ENCODE measurements around the gene IFT122.
"Not testable (repeated sequence)": the region's sequence is repeated elsewhere in the genome, so short reads cannot be mapped to it uniquely, and the experiment has no call there.

The IFT122 gene

DNA sequence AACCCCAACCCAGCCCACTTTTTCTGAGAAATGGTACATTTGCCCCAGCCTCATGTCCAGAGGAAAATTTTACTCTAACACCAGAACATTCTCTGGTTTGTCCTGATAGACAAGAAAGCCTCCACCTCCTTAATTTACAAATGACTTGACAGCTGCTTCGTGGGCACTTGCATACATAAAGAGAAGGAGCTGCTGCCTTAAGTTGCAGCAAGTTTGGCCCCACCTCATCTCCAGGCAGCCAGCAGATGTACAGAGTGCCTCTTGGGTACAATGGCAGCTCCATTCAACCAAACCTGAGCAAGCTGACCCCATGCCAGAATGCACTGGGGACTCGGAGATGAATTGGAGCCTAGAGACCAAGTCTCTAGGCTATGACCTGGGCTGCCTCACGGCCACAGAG is 96.8 kb downstream of the IFT122 start:
- no peak for DNase-seq (ENCODE audit: low read depth)

DNA sequence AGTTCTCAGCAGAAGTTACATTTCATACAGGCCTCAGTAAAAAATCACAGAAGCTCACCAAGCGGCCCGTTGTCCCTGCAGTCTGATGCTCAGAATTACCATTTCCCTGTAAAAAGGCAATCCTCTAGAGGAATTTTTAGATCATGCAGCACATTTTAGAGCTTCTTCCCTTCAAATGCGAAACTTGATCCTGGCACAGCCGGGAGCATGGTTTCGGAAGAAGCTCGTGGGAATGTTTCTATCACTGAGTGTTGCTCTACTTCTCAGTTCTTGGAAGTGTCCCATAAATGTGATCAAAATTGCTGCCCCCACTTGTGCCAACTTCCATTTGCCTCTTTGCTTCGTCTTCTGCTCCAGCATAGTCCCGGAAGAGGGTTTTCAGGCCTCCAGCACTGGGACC is 99.2 kb downstream of the IFT122 start:
- no peak for DNase-seq (ENCODE audit: low read depth)

DNA sequence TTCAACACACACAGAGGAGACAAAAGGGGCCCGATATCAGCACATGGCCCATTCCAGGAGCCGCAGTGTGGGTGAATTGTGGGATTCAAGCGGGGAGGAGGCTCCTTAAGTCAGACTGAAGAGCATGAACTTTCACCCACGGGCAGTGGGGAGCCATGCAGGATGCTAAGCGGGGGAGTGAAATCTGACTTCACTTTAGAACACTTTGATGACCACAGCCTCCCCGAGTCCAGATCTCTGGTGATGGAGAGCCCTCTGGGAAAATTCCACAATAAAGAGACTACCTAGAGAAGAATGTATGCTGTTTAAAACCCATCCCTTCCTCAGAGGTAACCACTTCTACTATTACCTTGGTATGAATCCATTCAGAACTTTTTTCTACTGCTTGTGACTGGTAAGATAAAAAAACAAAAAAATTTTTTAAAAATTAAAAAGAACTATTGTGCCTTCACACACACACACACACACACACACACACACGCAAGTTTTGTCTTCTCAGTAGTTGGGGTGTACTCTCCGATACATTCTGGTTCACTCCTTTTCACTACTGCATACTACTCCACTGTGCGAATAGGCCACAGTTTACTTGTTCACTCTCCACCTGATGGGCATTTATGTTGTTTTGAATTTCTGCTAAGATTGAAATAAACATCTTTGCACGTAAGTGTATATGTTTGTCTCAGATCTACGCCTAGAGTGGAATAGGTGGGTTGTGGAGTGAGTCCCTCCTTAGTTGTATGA is 100.9 kb downstream of the IFT122 start:
- DNase-seq (ENCODE audit: low read depth), result no peak

DNA sequence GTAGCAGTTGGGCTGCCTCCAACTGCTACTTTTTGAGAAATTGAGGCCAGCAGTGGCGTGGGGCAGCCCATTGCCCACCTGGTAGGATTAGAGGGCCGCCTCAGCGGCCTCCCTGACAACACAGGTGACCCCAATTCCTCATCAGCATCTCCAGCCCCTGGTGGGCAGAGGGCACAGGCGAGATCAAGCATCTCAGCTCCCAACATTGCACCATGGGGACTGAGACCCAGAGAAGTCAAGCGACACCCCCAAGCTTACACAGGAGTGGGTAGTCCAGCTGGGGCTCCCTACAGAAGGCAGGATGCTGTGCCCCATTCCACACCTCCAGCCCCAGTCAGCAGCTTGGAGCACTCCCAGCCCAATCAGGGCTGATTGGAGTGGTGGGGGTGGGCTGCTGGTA is 102.7 kb downstream of the IFT122 start:
- DNase-seq (ENCODE audit: low read depth), result no peak

DNA sequence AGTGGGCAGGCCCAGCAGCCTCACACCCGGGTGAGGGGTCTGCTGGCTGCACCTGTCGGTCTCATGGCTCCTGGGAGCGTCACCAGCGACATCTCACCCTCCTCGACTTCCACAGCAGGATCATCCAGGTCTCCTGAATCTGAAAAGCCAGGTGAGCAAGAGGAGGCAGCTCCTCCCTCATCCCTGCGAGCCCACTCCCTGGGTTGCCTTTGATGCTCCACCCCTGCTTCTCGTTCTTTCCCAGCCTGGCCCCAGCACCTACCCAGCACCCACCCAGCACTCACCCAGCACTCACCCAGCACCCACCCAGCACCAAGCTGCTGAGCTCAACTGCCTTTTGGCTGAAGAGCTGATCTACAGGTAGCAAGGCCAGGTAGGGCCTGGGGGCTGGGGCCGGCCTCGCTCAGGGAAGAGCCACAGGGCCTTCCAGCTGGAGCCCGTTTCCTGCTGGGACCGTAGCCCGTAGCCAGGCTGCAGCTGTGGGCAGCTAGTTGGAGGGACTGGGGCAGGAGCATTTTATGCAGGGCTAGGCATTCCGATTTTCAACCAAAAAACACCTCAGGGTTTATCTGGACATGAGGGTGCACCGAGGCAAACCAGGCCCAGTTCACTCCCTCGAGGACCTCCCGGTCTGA is 103.2 kb downstream of the IFT122 start, which contains the start of gene H1-8:
TSS of gene H1-8 (plus strand) at position 20 of the 635 bp plus-strand sequence. CDS start at position 64, 44 bp downstream.
- DNase-seq (ENCODE audit: low read depth), result no peak

DNA sequence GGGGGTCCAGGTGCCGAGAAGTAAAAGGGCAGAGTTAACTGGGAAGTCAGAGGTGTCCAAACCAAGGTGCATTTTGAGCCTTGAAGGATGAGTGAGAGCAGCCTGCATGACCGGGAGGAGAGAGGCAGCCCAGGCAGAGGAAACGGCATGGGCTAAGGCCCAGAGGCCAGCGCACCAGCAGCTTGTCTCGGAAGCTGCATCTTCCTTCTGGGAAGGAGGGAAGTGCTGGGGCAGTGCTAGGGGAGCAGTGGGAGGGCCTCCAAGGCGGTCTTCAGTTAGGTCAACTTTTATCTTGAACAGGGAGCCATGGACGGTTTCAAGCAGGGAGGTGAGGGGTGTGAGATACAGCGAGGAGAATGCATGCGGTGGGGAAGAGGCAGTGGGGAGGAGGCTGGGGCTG is 104.0 kb downstream of the IFT122 start:
- DNase-seq (ENCODE audit: low read depth), result no peak

DNA sequence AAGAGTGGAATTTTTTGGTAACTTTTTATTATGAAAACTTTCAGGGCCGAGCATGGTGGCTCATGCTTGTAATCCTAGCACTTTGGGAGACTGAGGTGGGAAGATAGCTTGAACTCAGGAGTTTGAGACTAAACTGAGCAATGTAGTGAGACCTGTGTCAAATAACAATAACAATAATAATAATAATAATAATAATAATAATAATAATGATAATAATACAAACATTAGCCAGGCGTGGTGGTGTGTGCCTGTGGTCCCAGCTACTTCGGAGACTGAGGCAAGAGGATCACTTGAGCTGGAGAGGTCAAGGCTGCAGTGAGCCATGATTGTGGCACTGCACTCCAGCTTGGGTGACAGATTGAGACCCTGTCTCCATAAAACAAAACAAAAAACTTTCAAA is 105.9 kb downstream of the IFT122 start:
- DNase-seq (ENCODE audit: low read depth), result not testable (repeated sequence)

DNA sequence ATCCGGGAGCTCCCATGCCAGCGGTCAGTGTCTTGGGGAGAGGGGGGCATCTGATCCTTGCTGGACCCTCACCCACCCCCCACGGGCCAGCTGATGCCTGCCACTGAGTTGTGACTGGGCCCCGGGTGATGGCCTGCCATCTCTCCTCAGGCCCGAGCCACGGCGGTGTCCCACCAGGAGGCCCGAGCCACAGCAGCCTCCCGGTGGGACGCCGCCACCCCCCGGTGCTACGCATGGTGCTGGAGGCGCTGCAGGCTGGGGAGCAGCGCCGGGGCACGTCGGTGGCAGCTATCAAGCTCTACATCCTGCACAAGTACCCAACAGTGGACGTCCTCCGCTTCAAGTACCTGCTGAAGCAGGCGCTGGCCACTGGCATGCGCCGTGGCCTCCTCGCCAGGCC is 107.2 kb downstream of the IFT122 start:
- DNase-seq (ENCODE audit: low read depth), result no peak

DNA sequence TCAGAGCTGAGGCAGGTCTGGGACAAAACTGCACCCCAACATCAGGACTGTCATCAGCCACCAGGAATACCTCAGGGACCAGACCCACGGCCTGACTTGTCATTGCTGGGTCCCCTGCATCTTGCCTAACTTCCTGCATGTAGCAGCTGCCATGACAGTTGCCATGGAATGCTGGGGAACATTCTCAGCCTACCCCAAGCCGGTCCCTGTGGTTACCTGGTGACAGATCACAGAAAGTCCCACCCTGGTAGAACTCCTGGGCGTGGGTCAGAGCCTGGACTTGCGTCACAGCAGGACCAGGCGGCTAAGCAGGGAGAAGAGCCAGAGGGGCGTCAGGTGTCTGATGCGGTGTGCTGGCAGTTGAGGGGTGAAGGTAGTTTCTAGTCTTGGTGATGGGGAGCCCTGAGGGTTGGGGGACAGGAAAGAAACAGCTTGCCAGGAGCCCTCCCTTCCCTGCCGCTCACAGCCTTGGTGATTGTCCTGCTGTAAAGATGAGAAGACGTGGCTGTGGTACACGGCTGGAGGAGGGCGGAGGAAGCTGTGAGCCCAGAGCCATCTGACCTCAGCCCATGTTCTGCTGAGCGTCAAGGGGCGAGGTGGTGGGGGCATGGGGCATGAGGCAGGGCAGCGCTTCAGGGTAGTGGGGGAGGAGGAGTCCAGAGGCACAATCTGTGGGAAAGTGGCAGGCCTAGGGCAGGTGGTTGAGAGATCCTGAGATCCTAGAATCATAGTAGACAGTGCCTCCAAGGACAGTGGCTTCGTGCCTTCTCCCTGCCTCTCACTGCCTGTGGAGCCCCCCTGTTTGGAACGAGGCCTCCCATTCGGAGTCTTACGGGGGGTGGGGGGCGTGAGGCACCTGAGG is 108.3 kb downstream of the IFT122 start:
- DNase-seq (ENCODE audit: low read depth), result no peak

DNA sequence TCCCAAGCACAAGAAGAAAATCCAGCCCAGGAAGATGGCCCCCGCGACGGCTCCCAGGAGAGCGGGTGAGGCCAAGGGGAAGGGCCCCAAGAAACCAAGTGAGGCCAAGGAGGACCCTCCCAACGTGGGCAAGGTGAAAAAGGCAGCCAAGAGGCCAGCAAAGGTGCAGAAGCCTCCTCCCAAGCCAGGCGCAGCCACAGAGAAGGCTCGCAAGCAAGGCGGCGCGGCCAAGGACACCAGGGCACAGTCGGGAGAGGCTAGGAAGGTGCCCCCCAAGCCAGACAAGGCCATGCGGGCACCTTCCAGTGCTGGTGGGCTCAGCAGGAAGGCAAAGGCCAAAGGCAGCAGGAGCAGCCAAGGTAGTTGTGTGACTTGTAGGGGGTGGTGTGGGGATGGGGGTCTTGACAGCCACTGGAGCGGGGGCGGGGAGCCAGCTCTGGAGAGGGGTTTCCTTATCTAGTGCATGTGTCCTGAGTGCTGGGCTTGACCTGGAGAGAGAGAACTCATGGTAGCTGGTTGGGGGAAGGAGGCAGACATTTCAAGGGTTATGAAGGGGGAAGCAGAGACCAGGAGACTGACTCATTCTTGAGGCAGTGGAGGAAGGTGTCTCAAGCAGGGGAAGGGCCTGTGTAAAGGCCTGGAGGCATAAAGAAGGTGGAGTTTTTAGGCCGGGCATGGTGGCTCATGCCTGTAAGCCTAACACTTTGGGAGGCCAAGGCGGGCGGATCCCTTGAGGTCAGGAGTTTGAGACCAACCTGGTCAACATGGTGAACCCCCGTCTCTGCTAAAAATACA is 109.2 kb downstream of the IFT122 start:
- no peak for DNase-seq (ENCODE audit: low read depth)

DNA sequence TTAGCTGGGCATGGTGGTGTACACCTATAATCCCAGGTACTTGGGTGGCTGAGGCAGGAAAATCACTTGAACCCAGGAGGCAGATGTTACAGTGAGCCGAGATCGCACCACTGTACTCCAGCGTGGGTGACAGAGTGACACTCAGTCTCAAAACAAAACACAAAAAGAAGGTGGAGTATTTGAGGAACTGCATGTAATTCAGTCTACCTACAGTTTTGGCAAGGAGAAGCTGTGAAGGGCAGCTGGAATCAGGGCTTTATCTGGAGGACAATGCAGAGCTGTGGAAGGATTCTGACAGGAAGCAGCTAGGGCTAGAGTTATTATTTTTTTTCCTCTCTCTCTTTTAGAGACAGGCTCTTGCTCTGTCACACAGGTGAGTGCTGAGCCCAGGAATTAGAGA is 109.8 kb downstream of the IFT122 start:
- no peak for DNase-seq (ENCODE audit: low read depth)

DNA sequence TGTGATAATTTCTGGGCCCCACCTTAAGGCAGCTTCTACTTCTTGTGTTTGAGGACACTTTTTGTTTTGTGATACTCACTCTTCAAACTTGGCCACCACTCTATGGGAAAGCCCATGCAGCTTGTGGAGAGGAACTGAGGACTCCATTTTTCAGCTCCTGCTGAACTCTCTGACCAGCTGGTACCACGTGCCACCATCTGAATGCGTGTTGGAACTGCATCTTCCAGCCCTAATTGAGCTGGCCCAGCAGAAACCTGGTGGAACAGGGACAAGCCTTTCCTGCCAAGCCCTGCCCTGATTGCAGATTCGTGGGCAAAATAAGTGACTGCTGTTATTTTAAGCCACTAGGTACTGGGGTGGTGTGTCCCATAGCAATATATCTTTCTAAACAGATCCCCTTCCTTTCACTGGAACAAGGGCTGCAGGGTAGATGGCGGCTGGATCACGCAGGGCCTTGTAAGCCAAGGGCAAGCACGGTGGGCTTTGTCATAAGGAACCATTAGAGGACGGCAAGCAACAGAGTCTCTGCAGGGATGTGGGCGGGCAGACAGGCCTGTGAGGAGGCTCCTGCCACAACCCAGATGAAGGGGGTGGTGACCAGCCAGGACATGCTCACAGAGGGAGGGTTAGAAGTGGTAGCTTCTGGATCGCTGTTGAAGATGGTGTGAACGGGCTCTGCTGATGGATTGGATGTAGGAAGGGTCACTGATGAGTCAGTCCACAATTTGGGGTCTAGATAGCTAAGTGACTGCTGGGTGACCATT is 112.4 kb downstream of the IFT122 start:
- no peak for DNase-seq (ENCODE audit: low read depth)

DNA sequence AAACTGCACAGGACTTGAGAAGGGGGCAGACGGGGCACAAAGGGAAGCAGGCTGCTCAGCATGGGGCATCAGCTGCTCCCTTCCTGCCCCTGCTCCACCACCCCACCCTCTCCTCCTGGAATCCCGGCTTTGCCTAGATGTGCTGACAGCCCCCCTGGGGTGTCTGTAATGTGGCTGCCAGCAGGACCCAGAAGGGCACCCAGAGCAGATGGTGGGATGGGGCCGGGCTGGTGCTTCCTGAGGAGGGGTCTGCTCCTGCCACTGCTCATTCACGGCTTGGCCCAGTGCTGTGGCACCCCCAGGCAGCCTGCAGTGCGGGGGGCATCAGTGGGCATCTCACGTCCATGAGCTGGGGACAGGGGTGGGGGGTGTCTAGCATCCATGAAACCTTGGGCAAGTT is 113.1 kb downstream of the IFT122 start:
- DNase-seq (ENCODE audit: low read depth), result no peak

DNA sequence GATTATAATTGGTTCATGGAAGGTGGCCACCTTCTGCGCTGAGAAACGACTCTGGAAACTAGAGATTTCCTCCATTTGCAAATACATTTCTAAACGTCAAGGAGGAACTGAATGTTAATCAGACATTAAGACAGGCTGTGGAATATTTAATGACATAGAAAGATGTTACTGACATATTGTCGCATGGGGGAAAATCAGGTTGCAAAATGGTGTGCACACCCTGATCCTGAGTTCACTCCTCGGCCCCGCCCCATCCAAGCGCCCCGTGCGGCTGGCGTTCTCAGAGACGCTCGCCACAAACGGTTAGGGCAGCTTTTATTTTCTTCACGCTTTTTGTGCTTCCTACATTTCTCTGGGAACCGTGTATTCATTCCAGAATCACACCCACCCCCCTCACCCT is 113.7 kb downstream of the IFT122 start:
- no peak for DNase-seq (ENCODE audit: low read depth)

DNA sequence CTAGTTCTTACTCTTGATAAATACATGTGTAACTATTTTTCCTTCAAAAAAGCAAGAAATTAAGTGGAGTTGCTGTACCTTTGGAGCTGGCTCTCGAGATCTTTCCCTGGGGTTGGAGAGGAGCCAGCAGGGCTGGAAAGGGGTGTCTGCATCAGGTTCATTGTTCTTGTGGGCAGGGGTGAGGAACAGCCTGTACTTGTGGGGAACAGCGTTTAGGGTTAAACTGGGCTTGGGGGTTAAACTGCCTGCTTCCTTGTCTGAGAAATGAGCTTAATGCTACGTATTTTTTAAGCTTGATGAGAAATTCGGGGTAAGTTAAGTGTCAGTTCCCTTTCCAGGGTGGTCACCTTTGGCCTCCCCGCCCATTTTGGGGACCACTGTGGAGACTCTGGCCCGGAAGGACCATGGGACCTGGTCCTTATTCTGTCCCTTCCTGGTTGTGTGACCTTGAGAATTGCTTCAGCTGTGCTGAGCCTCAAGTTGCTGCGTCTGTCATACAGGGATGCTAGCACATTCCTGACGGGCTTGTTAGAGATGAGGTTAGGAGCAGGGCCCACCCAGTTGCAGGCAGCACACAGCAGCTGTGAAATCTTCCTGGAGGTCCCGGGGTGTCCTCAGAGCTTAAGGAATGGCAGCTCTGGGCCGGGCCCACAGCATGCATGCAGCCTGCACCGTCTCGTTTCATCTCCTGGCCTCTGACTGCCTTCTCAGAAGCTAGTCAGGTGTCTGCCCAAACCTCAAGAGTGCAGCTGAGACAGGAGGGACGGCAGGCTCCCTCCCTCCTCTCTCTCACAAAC is 114.5 kb downstream of the IFT122 start:
- no peak for DNase-seq (ENCODE audit: low read depth)

DNA sequence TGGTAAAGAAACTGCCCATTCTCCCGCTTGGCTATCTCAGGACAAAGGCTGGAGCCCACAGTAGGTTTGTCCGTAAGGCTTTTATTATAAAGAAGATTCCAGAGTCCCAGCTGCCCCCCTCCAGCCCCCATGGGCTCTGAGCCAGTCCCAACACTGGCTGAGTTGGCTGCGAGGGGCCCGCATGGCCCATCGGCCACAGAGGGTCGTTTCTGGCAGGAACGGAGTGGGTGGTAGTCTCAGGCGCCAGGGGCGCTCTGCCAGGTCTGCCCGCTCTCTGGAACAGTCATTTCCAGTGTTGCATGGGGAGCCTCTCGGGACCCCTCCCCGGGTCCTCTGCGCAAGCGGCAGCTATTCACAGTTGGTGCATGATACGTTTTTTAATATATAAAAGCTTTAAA is 115.1 kb downstream of the IFT122 start:
- no peak for DNase-seq (ENCODE audit: low read depth)

DNA sequence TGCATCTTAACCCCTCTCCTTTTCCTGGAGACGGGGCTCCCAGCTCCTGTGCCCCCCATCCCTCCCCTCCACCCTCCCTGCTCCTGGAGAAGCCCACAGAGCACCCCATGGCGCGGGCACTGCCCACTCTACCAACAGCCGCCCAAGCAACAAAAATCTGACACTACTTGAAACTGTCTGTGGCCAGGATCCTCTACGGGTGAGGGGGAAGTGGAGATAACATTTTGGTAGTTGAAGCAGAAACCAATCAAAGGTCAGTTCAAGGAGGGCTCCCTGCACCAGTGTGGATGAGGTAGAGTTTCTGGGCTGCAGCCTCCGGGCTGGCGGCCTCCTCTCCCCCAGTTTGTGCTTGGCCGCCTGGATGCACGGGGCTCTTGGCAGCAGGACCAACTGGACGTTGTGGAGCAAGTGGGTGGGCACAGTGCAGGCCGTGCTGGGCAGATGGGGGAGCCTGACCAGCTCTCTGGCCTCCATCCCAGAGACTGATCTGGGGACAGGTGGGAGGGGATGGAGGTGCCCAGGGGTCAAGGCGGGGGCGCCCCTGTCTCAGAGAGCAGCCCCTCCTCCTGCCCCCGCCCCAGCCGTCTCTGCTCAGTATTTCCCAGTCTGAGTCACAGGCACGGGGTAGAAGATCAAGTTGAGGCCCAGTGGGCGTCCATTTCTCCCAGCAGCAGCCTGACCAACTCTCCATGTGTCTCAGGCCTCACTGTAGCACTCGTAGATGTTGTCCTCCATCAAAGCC is 115.8 kb downstream of the IFT122 start:
- DNase-seq (ENCODE audit: low read depth), result no peak

DNA sequence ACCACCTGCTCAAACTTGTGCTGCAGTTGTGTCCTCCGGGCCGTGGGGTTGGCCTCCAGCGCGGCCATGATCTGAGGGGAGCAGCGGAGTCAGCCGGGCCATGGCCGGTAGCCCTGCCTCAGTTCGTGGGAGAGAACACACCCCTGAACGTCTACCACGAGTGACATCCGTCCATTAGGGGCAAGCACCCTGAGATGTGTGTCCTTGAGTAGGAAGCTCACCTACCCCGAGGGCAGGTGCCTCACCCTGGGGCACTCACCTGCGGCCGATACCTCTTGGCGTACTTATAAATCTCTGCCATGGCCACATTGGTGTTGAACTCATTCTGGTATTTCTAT is 116.3 kb downstream of the IFT122 start:
- no peak for DNase-seq (ENCODE audit: low read depth)

DNA sequence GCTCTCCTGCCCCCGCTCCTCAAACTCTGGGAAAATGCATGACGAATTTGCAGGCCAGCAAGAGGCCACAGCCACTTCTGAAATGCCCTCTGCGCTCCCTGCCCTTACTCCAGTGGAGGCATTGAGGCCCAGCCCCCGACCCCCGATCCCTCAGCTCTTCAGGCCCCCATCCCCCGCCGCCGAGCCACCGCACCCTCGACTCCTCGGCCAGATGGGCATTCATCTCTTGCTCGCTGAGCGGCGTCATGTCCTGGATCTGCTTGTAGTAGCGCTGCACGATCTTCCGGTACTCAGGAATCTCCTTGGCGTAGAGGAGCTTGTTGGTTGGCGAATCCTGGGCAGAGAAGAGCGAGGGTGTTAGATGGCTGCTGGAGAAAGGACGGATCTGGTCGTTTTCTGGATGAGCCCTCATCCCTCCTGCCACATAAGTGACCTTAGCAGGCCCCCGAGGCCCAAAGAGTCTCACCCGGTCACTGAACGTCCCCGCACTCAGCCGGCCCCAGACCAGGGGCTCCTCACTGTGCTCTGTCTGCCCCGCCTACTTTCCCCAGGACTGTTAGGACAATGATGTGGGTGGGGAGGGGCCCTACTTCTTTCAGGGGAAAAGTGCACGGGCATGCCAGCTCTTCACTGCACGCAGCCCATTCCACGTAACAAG is 117.0 kb downstream of the IFT122 start:
- DNase-seq (ENCODE audit: low read depth), result no peak
